Measurements from ENCODE around the gene UCP3.
"Not testable (repeated sequence)": the region's sequence is repeated elsewhere in the genome, so short reads cannot be mapped to it uniquely, and the experiment has no call there.

UCP3 gene

DNA sequence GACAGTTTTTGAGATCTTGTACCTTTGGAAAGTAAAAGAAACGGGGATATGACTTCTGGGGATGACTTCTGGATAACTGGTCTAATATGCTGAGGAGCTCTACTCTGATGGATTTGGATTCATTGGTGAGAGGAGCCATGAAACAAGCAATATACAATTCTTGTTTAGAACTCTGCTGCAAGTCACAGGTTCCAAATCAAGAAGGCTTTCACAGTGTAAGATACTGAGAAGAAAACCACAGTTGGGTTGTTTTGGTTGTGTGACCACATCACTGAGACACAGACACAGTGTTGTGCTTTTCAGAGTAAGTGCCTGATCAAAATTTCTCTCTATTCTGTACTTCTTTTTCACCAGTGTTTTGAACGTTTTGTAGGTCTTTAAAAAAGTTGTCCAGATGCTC, 13.2 kb downstream of the UCP3 start:
- TF ChIP-seq, protein P1, sequence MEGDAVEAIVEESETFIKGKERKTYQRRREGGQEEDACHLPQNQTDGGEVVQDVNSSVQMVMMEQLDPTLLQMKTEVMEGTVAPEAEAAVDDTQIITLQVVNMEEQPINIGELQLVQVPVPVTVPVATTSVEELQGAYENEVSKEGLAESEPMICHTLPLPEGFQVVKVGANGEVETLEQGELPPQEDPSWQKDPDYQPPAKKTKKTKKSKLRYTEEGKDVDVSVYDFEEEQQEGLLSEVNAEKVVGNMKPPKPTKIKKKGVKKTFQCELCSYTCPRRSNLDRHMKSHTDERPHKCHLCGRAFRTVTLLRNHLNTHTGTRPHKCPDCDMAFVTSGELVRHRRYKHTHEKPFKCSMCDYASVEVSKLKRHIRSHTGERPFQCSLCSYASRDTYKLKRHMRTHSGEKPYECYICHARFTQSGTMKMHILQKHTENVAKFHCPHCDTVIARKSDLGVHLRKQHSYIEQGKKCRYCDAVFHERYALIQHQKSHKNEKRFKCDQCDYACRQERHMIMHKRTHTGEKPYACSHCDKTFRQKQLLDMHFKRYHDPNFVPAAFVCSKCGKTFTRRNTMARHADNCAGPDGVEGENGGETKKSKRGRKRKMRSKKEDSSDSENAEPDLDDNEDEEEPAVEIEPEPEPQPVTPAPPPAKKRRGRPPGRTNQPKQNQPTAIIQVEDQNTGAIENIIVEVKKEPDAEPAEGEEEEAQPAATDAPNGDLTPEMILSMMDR (conservative IDR thresholded peaks at IDR 0.05; ENCODE audit: control insufficient read depth, insufficient read depth, low read depth, low read length) = no peak
- no peak overlapping the region for H3K4me3 ChIP-seq (ENCODE audit: control insufficient read depth, low read depth, low read length)
- no peak for DNase-seq (ENCODE audit: low read depth)

DNA sequence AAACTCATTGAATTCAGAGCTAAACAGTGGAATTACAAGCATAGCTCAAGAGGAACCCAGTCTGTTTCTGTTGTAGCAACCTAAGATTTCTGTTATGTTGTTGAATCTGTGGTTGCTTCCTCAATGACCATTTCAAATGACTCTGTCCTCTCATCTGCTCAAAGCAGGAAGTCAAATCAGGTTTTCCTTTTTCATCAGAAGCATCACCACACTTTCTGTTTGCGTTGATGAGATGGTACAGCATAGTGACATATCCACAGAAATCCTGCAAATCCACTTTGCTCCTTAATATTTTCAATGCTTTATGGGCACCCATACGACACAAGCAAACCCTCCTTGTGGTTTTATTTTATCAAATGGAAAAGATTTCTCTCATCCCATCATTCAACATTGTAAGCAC, 13.6 kb downstream of the UCP3 start:
- H3K4me3 ChIP-seq (ENCODE audit: control insufficient read depth, low read depth, low read length) = no peak overlapping the region
- TF ChIP-seq, protein P1 (conservative IDR thresholded peaks at IDR 0.05; ENCODE audit: control insufficient read depth, insufficient read depth, low read depth, low read length) = no peak
- DNase-seq (ENCODE audit: low read depth) = no peak

DNA sequence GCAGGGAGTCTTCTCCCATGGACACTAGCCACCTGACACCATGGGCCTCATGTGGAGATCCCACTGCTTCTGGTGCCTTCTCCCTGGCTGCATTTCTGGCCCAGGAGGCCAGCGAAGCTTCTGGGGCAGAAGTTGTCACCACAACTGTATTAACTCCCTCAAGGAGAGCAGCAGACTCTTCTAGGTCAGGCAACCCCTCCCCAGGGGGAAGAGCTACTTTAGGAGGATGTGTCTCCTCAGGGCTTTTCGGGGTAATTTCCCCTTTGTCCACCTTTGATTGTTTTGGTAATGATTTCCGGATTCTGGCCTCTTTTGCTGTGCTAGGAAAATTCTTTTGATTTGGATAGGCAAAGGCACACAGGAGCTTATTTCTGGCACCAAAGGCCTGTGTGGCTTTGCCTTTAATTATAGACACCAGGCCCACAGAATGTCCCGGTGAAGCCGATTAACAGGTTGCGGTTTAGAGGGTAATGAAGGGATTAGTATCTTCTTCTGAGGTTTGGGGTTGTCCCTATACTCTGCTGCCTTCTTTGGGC, 17.3 kb downstream of the UCP3 start:
- H3K4me3 ChIP-seq (ENCODE audit: control insufficient read depth, low read depth, low read length) = no peak overlapping the region
- DNase-seq (ENCODE audit: low read depth) = no peak
- TF ChIP-seq, protein P1 (conservative IDR thresholded peaks at IDR 0.05; ENCODE audit: control insufficient read depth, insufficient read depth, low read depth, low read length) = no peak

DNA sequence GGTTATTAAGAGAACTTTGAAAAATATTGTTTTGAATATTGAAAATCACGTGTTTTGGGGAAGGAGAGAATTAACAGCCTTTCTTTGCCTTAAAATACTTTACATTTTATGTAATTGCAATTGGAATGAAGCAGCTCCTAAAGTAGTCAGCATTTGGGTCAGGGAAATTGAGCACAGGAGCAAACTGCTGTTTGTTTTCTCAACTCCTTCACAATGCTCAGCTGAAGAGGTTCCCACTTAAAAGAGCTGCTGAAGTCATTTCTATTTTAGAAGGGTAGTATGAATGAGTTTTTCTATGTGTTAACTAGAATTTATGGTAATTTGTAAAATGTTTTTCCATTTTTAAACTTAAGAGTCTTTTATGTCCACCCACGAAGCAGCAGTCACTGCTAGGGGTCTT, 18.2 kb downstream of the UCP3 start:
- no peak overlapping the region for H3K4me3 ChIP-seq (ENCODE audit: control insufficient read depth, low read depth, low read length)
- no peak for DNase-seq (ENCODE audit: low read depth)
- TF ChIP-seq, protein P1 (conservative IDR thresholded peaks at IDR 0.05; ENCODE audit: control insufficient read depth, insufficient read depth, low read depth, low read length) = no peak

DNA sequence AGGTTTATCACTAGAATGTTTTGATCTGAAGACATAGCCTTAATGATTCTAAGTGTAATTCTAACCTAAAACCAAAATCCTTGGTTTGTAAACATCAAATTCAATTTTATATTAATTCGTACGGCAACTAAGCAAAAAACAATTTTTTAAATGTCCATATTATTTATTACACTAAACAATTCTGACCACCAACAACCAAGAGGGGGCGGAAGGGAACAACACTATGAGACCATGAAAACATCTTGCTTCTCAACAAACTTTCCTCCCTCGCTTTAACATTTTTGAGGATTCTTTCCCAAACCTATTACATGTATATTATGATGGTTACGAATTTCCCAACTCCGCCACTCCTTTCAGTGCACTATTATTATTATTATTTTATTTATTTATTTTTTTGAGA, 19.7 kb downstream of the UCP3 start:
- DNase-seq (ENCODE audit: low read depth) = no peak
- H3K4me3 ChIP-seq (ENCODE audit: control insufficient read depth, low read depth, low read length) = no peak overlapping the region
- TF ChIP-seq, protein P1 (conservative IDR thresholded peaks at IDR 0.05; ENCODE audit: control insufficient read depth, insufficient read depth, low read depth, low read length) = no peak

DNA sequence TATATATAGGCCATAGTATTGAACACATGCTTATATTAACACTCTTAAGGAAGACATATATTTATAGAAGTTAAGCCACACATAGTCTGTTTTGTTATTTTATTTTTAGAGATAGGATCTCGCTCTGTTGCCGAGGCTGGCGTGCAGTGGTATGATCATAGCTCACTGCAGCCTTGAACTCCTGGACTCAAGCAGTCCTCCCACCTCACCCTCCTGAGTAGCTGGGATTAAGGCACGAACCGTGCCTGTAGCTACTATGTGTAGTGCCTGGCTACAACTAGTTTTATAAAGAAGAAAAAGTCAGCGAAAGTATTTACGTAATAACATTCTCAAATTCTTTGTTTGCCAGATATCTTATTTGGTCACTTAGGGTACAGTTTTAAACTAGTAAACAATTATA, 20.7 kb downstream of the UCP3 start:
- no peak overlapping the region for H3K4me3 ChIP-seq (ENCODE audit: control insufficient read depth, low read depth, low read length)
- no peak for DNase-seq (ENCODE audit: low read depth)
- TF ChIP-seq, protein P1 (conservative IDR thresholded peaks at IDR 0.05; ENCODE audit: control insufficient read depth, insufficient read depth, low read depth, low read length) = no peak

DNA sequence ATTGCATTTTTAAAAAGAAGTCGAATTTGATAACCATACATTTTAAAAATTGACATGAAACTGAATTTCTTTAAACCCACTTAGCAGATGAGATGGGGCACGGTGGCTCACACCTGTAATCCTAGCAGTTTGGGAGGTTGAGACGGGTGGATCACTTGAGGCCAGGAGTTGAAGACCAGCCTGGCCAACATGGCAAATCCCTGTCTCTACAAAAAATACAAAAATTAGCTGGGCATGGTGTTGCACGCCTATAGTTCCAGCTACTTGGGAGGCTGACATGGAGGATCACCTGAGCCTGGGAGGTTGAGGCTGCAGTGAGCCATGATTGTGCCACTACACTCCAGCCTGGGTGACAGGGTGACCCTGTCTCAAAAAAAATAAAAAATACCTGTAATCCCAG, 23.2 kb downstream of the UCP3 start:
- H3K4me3 ChIP-seq (ENCODE audit: control insufficient read depth, low read depth, low read length); DNase-seq (ENCODE audit: low read depth): not testable (repeated sequence)
